NCI-H1436 treated with DMSO at 0.1 percent for 48 hours (cell line): ENCODE data around the gene GDPD3.
A peak's percentile ranks its signal among the peaks of the same experiment; 100 is the strongest.

Experiments used
- DNase-seq: peaks from one replicate; lab custom pipeline; 2025; lab: John Stamatoyannopoulos, UW

GDPD3 gene

GRCh38 chr16:30095166-30096078 is 17.9 kb downstream of the GDPD3 start:
- no peak for DNase-seq

GRCh38 chr16:30094541-30095165 is 18.7 kb downstream of the GDPD3 start:
- DNase-seq = no peak

DNA sequence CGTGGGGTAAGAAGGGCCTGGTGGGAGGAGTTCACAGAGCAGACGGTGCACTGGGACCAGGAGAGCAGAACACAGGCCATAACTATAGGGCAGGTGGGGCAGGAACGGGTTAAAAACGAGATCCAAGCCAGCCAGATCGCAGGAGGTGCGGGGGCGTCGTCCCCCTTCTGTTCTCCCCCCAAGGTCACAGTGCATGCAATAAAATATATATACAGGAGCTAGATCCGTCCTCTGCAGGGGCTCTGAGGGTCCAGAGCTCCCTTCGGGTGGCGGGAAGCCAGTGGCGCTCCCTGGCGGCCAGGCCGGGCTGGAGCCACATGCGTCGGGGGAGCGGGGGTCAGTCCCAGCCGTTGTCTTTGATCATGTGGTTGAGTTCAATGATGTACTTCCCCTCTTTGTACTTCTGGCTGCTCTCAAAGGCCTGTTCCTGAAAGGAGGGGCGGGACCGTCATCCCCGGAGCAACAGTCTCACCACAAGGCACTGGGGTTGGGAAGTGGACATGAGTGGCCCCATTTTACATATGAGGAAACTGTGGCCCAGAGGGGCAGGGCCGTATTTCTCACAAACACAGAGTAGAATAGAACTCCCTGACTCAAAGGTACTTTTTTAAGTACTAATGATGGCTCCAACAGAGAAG is 20.8 kb downstream of the GDPD3 start:
- DNase-seq = peak; percentile 83

DNA sequence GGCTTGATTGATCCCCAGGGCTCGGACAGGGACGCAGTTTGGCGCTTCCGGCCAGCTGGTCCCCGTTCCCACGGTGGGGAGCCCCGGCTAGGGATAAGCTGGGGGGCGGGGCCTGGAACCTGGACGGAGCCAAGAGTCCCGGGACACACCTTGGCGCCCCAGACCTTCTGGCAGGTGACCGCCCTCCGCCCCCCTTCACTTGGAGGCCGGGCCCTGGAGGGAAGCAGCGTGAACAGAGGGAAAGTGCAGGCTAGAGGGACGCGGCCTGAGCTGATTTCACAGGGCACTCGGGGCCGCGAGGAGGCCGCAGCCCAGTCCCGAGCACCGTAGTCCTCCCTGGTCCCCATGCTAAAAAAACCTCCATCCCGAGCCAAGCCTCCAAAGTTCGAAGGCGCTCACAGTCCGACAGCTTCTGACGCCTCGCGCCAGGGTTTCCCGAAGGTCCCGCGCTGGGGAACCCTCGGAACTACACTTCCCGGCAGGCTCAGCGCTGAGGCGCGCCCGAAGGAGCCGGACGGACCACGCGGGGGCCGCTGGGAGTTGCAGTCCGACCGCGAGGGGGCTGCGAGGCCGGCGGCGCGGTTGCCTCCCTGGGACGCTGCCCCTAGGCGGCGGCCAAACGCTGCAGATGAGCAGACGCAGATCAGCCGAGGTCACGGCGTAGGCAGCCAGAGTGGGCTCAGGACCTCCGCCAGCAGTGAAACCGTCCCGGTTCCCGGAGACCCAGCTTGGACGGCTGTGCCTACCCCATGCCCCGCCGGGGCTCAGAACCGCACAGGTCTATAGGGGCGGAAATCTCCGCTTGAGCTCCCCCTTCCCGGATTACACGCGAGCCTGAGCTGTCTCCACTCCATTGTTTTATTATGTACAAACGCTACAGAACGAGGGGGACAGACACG is 21.6 kb downstream of the GDPD3 start, which contains the start of gene TBX6:
TBX6 (minus strand) TSS at position 451 of the 899 bp plus-strand sequence. CDS start 731 bp downstream, outside the sequence.
- DNase-seq = peak; percentile 58

DNA sequence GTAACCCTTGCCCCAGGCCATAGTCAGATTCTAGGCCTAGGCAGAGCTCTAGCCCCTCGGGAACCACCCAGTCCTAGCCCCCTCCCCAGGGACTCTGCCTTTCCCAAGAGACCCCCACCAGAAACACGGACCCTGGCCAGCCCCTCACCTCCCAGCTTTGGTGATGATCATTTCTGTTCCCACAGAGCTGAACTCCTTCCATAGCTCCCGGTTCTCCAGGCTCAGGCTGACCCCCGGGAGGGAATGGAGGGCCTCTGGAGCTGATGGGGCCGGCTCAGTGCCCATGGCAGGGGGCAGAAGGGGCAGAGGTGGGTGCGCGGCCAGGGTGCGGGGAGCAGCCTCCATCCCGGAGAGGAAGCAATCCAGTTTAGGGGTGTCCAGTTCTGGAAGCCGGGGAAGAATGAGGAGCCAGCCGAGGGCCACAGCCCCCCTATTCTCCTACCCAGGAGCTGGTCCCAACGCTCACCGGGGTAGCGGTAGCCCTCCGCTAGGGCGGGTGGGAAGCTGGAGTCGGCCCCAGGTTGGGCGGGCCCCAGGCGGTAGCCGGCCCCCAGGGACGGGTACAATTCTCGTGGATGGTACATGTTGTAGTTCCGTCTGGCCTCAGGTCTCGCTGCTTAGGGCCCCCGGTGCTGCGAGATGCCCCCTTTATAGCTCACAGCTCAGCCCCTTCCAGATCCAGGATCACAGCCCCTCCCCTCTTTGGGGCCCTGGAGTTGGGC is 22.6 kb downstream of the GDPD3 start:
- DNase-seq = no peak

DNA sequence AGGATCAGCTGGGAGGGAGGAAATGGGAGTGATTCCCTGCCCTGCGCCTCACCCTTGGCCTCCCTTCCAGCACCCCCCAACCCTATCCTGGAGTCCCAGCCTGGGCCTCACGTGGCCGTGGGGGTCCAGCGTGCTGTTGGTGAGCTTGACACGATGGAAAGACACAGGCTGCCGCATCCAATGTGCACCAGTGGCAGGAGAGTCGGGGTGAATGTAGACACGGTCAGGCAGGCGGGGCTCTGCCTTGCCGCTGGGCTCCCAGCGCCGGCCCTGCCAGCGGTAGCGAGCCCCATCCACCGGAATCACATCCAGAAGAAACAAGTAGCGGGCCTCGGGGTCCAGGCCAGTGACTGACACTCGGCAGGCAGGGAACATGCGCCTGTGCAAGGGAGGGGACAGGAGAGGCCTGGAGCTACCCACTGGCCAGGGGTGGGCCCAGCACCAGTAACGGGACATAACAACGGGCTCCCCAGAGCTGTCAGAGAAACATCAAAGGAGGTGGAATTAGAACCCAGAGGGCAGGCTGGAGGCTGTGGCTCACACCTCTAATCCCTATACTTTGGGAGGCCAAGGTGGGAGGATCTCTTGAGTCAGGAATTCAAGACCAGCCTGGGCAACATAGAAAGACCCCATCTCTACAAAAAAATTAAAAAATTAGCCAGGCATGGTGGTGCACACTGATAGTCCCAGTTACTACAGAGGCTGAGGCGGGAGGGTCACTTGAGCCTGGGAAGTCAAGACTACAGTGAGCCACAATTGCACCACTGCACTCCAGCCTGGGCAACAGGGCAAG is 24.3 kb downstream of the GDPD3 start:
- no peak for DNase-seq

- no peak for DNase-seq
Measured at GRCh38 chr16:30088237-30088831, 25.0 kb downstream of the GDPD3 start.

DNA sequence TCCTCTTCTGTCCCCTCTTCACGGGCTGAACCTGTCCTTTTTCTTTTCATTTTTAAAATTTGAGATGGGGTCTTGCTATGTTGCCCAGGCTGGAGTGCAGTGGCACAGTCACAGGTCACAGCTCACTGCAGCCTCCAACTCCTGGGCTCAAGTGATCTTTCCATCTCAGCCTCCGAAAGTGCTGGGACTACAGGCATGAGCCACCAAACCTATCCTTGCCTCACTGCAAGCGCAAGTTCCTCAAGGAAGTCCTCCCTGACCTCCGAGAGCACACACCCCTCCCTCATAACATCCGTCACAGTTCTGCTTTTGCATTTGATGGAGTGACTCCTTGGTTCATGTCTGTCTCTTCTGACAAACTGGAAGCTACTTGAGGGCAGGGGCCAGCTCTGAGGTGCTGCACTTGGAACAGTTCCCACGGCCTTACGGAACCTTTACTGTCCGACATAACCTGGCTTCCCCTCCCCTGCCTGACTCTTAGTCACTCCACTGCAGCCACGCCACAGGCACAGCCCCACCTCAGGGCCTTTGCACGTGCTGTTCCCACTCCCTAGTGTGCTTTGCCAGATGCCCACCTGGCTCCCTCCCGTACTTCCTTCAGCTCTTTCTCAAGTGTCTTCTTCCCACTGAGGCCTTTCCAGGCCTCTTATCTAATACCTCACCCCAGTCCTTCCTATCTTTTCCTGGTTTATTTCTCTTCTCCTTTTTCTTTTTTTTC is 26.0 kb downstream of the GDPD3 start:
- no peak for DNase-seq

DNA sequence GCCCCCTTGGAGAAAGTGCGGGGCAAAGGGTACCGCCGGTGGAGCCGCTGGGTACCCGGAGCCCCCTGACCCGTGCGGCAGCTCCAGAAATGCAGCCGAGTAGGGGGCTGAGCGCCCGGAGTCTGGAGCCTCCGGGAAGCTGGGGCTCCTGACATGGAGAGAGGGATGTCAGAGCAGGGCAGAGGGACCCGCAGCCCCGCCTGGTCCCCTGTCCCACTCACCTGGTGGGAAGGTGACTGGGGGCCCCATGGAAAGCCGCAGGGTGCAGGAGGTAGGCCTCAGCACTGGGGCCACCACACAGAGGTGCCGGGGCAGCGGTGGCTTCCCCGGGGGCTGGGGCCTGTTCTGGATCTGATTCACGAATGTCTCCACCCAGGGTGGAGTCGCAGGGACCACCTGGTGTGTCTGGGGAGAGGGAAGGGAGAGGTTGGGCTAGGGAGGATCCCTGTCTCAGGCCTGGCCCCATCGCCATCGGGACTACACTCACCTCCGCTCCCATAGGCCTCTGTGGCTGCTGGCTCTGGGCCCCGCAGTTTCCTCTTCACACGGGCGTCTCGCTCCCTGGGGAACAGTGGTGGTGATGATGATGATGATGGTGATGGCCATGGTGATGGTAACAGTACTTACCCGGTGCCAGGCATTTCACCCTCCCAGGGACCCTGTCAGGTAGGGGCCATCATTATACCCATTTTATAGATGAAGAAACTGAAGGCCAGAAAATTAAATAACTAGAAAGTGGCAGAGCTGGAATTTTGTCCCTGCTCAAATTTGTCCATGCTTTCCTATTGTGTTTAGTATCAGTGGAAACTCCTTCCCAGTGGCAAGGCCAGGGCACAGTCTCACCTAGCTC is 26.8 kb downstream of the GDPD3 start:
- no peak for DNase-seq

DNA sequence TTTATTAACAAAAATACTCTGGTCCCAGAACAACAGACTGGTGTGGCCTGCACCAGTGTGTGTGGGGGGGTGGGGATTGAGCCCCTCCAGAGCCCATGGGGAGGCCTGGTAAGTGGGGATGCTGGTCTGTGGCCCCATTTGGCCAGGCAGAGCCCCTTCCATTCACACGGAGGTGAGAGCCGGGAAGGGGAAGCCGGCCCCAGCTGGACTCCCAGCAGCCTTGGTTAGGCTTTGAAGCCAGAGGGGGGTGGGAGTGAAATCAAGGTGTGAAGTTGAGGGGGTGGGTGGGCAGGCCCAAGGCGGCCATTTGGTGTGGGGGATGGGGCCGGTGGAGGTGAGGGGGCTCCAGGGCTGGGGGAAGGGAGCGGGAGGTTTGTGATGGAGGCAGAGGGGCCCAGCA is 27.5 kb downstream of the GDPD3 start:
- no peak for DNase-seq

GRCh38 chr16:30085247-30085646 is 28.1 kb downstream of the GDPD3 start:
- DNase-seq = no peak

DNA sequence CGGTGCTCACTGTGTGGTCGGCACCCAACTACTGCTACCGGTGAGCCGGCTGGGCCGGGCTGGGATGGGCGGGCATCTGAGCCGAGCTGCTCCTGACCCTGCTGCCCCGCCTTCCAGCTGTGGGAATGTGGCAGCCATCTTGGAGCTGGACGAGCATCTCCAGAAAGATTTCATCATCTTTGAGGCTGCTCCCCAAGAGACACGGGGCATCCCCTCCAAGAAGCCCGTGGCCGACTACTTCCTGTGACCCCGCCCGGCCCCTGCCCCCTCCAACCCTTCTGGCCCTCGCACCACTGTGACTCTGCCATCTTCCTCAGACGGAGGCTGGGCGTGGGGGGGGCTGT is 28.5 kb downstream of the GDPD3 start:
- no peak for DNase-seq

DNA sequence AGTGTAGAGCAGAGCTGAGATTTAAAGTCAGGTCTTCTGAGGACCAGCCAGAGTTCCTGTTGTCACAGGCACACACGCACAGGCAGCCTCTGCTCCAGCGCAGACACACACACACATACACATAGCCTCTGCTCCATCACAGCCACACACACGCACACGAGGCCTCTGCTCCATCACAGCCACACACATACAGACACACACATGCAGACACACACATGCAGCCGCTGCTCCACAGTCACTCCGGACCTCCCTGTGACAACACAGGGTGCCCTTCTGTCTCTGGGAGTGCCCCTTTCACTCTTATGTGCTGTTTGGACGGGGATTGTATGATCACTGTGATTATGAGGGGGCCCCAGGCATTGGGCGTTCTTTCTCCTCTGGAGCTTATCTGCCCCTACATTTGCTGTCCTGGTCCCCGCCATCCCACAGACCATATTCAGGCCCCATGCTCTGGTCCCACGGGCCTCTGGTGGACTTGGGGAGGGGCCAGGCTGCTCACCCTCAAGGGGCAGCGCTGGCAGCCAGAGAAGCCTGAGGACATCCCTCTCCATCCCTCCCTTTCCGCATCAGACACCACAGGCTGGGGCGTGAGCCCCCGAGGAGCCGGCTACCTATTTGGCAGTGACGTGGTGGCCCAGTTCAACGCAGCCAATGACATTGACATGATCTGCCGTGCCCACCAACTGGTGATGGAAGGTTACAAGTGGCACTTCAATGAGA is 29.1 kb downstream of the GDPD3 start:
- DNase-seq = no peak

- DNase-seq = no peak
Measured at GRCh38 chr16:30083216-30084055, 29.9 kb downstream of the GDPD3 start.

DNA sequence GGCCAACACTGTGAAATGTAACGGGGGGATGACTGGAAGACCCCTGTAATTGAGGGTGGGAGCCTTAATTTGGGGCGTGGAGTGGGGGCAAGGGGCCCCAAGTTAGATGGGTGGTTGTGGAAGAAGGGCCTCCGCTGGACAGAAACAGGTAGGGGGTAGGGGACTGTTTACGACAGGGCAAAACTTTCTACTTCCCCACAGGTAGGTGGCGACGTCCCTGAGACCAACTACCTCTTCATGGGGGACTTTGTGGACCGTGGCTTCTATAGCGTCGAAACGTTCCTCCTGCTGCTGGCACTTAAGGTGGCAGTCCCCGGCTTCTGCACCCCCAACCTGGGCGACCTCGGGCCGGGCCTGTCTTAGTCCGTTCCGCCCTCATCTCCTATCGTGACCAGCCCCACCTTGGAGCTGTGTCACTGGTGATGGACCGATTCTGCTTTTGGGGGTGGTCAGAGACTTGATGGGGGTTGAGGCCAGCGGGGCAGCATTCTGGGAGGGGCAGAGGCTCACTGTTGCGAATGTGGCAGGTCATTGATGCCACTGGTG is 30.7 kb downstream of the GDPD3 start:
- no peak for DNase-seq

GRCh38 chr16:30079480-30079879 is 33.9 kb downstream of the GDPD3 start:
- no peak for DNase-seq
